ENCODE data around the gene RBBP9. TPM values are rescaled to one million over a fixed set of nuclear protein-coding genes. Genes with fewer than 3 reads are reported as not detected.
"Not testable (repeated sequence)": the region's sequence is repeated elsewhere in the genome, so short reads cannot be mapped to it uniquely, and the experiment has no call there.

The RBBP9 gene
- 13.1 TPM for polyA plus RNA-seq (2012; ENCODE audit: insufficient read depth, insufficient read length)

- DNase-seq (ENCODE audit: low read depth, low spot score) = peak; percentile 65
- peak within 1 kb of the TSS; percentile 91 for H3K4me3 ChIP-seq (ENCODE audit: low read length)
Observed at GRCh38 chr20:18496740-18497592, at the start of gene RBBP9. RBBP9 (minus strand) TSS chr20:18497225; CDS start chr20:18497167, 58 bp downstream.

DNA sequence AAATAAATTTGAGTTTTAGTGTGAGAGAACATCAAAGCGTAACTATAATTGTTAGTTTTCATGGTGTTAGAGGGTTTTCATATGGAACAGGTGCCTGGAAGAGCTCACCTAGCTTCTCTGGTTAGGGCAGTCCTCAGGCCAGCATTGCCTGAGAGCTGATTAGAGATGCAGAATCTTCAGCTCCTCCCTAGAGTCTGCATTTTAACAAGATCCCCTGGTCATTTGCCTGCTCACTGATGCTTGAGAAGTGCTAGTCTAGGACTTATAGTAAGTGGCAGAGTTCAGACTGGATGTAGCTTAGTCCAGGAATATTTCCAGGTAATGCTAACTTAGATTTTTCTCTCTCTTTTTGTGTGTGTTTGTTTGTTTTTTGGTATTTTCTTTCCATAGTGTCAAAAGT lies 48.5 kb upstream of the RBBP9 start:
- no peak for DNase-seq (ENCODE audit: low read depth, low spot score)
- no peak overlapping the region for H3K4me3 ChIP-seq (ENCODE audit: low read length)

DNA sequence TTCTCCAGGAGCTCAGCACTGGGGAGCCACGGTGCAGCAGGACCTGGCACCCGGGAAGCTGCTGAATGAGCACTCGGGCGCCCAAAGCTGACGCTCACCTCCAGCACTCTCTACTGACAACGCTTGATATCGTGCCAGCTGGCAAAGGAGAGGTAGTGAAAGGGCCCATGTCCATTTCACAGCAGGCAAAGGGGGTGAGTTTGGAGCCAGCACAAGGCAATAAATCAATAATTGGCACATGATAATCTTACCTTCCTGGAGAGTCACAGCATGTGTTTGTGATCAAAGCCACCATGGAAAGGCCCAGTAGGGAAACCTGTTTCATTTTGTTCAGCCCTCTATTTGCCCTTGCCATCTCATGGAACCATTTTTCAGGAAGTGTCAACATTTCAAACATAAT lies 46.9 kb upstream of the RBBP9 start:
- DNase-seq (ENCODE audit: low read depth, low spot score) = no peak
- no peak overlapping the region for H3K4me3 ChIP-seq (ENCODE audit: low read length)

DNA sequence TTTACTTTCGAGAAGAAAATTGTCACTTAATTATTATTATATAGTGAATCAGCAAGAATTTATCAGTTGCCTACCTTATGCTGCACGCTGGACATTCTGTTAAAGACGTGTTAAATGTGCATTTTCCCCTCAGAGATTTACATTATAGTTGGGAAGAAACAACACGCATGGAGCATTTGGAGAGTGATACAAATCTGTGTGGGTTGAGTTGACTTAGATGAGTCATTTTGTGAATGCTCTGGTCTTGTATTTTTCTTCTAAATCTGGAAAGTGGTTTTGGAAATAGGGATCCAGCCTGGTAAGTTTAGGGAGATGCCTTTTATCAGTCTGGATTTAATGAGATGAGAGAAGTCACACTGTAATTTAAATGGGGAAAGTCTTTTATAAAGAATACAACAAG lies 46.2 kb upstream of the RBBP9 start:
- H3K4me3 ChIP-seq (ENCODE audit: low read length) = no peak overlapping the region
- no peak for DNase-seq (ENCODE audit: low read depth, low spot score)

DNA sequence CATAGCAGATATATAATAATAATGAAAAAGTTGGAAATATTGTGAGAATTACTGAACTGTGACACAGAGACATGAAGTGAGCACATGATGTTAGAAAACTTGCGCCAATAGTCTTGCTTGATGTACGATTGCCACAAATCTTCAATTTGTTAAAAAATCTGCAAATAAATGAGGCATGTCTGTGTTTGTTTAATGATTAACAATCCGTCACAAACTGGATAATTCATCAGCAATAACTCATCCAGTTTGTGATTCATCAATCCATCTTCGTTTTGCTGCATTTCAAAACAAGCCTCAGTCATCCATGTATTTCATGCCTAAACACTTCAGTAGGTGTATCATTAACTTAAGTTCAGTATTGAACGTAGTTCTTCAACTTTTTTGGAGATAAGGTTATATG lies 44.7 kb upstream of the RBBP9 start:
- DNase-seq (ENCODE audit: low read depth, low spot score) = no peak
- H3K4me3 ChIP-seq (ENCODE audit: low read length) = no peak overlapping the region

DNA sequence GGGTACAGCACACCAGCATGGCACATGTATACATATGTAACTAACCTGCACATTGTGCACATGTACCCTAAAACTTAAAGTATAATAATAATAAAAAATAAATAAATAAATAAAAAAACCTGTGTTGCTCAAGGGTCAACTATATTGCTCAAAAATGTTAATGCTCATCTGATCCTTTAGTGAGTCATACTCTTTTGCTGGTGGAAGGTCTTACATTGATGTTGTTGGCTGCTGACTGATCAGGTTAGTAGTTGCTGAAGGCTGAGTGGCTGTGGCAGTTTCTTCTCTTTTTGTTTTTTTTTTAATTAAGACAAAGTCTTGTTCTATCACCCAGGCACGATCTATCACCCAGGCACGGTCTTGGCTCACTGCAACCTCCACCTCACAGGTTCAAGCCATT lies 40.6 kb upstream of the RBBP9 start:
- no peak for DNase-seq (ENCODE audit: low read depth, low spot score)
- H3K4me3 ChIP-seq (ENCODE audit: low read length) = no peak overlapping the region

DNA sequence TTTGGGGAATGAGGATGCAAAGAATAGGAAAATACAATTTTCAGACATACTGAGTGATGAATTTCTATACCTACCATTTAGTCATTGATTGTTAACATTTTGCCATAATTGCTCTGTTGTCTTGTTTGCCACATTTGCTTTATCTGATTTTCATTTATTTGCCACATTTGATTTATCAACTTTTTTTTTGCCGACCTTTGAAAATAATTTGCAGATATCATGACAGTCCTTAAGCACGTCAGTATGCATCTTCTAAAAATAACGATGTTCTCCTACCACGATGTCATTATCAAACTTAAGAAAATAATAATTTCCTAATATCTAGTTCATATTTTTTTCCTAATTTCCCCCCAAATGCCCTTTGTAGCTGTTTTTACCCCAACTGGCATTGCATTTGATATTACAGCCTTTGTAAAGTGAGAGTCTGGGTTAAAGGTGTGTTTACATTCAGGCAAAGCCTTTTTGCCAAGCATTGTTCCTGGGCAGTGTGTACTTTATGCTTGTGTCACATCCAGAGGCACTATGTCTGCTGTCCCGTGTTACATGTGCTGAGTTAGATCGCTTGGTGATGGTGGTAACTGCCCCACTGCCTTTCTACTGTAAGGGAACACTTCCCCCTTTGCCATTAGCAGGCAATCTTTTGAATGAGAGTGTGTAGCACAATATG lies 37.1 kb upstream of the RBBP9 start:
- no peak overlapping the region for H3K4me3 ChIP-seq (ENCODE audit: low read length)
- no peak for DNase-seq (ENCODE audit: low read depth, low spot score)

GRCh38 chr20:18533491-18533890 lies 36.5 kb upstream of the RBBP9 start:
- no peak overlapping the region for H3K4me3 ChIP-seq (ENCODE audit: low read length)
- DNase-seq (ENCODE audit: low read depth, low spot score) = peak; percentile 60

GRCh38 chr20:18532626-18533025 lies 35.6 kb upstream of the RBBP9 start:
- DNase-seq (ENCODE audit: low read depth, low spot score) = no peak
- no peak overlapping the region for H3K4me3 ChIP-seq (ENCODE audit: low read length)

- no peak for DNase-seq (ENCODE audit: low read depth, low spot score)
- H3K4me3 ChIP-seq (ENCODE audit: low read length) = no peak overlapping the region
Observed at GRCh38 chr20:18529041-18529440, 32.0 kb upstream of the RBBP9 start.

DNA sequence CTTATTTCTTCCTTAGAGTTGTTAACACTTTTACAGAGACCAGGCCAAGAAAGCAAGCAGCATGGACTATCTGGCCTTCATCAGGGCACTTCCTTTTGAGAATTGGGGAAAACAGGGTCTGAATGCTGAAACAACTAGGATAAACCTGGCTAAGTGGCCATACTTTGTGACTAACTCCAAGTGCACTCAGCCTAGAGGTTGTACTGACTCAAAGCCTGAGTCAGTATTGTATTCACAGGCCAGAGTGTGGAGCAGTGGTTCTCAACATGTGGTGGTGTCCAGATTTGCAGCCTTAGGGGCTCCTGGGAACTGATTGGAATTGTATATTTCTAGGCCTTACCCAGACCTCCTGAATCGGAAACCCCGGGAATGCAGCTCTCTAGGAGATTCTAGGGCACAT lies 30.8 kb upstream of the RBBP9 start:
- H3K4me3 ChIP-seq (ENCODE audit: low read length) = no peak overlapping the region
- DNase-seq (ENCODE audit: low read depth, low spot score) = no peak

DNA sequence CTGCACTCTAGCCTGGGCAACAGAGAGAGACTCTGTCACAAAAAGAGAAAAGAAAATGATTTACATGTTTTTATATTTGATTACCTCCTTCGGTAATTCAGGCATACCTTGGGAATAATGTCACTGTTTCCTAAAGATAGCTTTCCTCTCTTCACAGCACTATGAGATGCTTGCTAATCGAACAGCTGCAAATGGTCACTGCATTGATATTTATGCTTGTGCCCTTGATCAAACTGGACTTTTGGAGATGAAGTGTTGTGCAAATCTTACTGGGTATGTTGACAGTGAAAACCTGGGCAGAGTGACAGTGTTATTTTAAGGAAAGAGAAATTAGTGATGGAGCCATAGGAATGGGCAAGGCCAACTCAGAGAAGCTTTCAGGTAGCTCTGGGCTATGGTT lies 30.3 kb upstream of the RBBP9 start:
- no peak overlapping the region for H3K4me3 ChIP-seq (ENCODE audit: low read length)
- no peak for DNase-seq (ENCODE audit: low read depth, low spot score)

DNA sequence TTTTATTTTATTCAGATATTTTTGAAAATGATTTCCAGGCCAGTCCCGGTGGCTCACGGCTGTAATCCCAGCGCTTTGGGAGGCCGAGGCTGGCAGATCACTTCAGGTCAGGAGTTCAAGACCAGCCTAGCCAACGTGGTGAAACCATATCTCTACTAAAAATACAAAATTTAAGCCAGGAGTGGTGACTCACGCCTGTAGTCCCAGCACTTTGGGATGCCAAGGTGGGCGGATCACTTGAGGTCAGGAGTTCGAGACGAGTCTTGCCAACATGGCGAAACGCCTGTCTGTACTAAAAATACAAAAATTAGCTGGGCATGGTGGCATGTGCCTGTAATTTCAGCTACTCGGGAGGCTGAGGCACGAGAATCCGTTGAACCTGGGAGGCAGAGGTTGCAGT lies 29.7 kb upstream of the RBBP9 start:
- not testable (repeated sequence) for DNase-seq (ENCODE audit: low read depth, low spot score); H3K4me3 ChIP-seq (ENCODE audit: low read length)

- no peak for DNase-seq (ENCODE audit: low read depth, low spot score)
- H3K4me3 ChIP-seq (ENCODE audit: low read length) = no peak overlapping the region
Observed at GRCh38 chr20:18524646-18525045, 27.6 kb upstream of the RBBP9 start.

- no peak overlapping the region for H3K4me3 ChIP-seq (ENCODE audit: low read length)
- no peak for DNase-seq (ENCODE audit: low read depth, low spot score)
Observed at GRCh38 chr20:18523066-18523465, 26.0 kb upstream of the RBBP9 start.

- not testable (repeated sequence) for H3K4me3 ChIP-seq (ENCODE audit: low read length); DNase-seq (ENCODE audit: low read depth, low spot score)
Observed at GRCh38 chr20:18522066-18522465, 25.0 kb upstream of the RBBP9 start.

GRCh38 chr20:18515973-18516372 lies 18.9 kb upstream of the RBBP9 start:
- no peak overlapping the region for H3K4me3 ChIP-seq (ENCODE audit: low read length)
- DNase-seq (ENCODE audit: low read depth, low spot score) = no peak

DNA sequence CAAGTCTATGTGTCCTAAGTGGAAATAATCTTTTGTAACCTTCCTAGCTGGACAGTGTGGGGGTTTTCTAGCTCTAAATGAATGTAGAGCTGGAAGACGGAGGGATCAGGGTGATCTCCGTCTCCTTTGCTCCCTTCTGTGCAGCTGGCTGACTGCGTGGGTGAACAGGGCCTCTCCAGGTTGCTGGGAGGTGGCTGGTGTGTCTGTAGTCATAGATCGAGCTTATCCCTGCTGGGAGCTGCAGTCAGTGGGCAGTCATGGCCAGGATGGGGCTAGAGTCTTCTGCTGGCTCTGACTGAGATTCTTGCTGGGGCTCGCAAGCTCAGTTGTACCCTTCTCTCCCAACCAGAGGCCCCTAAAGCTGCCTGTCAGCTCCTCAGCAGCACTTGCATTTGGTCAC lies 17.1 kb upstream of the RBBP9 start:
- H3K4me3 ChIP-seq (ENCODE audit: low read length) = no peak overlapping the region
- DNase-seq (ENCODE audit: low read depth, low spot score) = no peak

- DNase-seq (ENCODE audit: low read depth, low spot score) = no peak
- H3K4me3 ChIP-seq (ENCODE audit: low read length) = no peak overlapping the region
Observed at GRCh38 chr20:18513208-18513607, 16.2 kb upstream of the RBBP9 start.

- DNase-seq (ENCODE audit: low read depth, low spot score) = no peak
Observed at GRCh38 chr20:18511571-18511970, 14.5 kb upstream of the RBBP9 start.

More at GRCh38 chr20:18511571-18511970, 14.5 kb upstream of the RBBP9 start:
- no peak overlapping the region for H3K4me3 ChIP-seq (ENCODE audit: low read length)
